ENCODE results near the gene ZNF263. TPM values are rescaled to one million over a fixed set of nuclear protein-coding genes. Genes with fewer than 3 reads are reported as not detected.

Gene ZNF263
- total RNA-seq, 1 experiment from 2014 or later: 29.5 TPM

- TF ChIP-seq AR (CRISPR knock-in tag; IDR thresholded peaks at IDR 0.05): no peak
- TF ChIP-seq ATF3 (CRISPR knock-in tag; conservative IDR thresholded peaks at IDR 0.05): peak; percentile 49
- TF ChIP-seq JAZF1 (CRISPR knock-in tag; IDR thresholded peaks at IDR 0.05): no peak
- TF ChIP-seq GTF2I (CRISPR knock-in tag; conservative IDR thresholded peaks at IDR 0.05): no peak
- no peak for TF ChIP-seq NR3C1 (CRISPR knock-in tag; conservative IDR thresholded peaks at IDR 0.05; ENCODE audit: low read depth)
- TF ChIP-seq E2F5 (CRISPR knock-in tag; IDR thresholded peaks at IDR 0.05): peak; percentile 65
- TF ChIP-seq, protein P1, sequence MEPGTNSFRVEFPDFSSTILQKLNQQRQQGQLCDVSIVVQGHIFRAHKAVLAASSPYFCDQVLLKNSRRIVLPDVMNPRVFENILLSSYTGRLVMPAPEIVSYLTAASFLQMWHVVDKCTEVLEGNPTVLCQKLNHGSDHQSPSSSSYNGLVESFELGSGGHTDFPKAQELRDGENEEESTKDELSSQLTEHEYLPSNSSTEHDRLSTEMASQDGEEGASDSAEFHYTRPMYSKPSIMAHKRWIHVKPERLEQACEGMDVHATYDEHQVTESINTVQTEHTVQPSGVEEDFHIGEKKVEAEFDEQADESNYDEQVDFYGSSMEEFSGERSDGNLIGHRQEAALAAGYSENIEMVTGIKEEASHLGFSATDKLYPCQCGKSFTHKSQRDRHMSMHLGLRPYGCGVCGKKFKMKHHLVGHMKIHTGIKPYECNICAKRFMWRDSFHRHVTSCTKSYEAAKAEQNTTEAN (CRISPR knock-in tag; IDR thresholded peaks at IDR 0.05): peak; percentile 94
- TF ChIP-seq IRF2 (CRISPR knock-in tag; IDR thresholded peaks at IDR 0.05; ENCODE audit: borderline replicate concordance, low read depth): peak; percentile 90; the same call in 1 of the 2 replicates
- peak; percentile 96 for TF ChIP-seq FOXP1 (CRISPR knock-in tag; IDR thresholded peaks at IDR 0.05; ENCODE audit: borderline replicate concordance)
- peak; percentile 58; the same call in 1 of the 2 replicates for TF ChIP-seq ZNF512 (CRISPR knock-in tag; IDR thresholded peaks at IDR 0.05; ENCODE audit: borderline replicate concordance)
- TF ChIP-seq HMGXB4 (CRISPR knock-in tag; IDR thresholded peaks at IDR 0.05): peak; percentile 68
- TF ChIP-seq, protein P2, sequence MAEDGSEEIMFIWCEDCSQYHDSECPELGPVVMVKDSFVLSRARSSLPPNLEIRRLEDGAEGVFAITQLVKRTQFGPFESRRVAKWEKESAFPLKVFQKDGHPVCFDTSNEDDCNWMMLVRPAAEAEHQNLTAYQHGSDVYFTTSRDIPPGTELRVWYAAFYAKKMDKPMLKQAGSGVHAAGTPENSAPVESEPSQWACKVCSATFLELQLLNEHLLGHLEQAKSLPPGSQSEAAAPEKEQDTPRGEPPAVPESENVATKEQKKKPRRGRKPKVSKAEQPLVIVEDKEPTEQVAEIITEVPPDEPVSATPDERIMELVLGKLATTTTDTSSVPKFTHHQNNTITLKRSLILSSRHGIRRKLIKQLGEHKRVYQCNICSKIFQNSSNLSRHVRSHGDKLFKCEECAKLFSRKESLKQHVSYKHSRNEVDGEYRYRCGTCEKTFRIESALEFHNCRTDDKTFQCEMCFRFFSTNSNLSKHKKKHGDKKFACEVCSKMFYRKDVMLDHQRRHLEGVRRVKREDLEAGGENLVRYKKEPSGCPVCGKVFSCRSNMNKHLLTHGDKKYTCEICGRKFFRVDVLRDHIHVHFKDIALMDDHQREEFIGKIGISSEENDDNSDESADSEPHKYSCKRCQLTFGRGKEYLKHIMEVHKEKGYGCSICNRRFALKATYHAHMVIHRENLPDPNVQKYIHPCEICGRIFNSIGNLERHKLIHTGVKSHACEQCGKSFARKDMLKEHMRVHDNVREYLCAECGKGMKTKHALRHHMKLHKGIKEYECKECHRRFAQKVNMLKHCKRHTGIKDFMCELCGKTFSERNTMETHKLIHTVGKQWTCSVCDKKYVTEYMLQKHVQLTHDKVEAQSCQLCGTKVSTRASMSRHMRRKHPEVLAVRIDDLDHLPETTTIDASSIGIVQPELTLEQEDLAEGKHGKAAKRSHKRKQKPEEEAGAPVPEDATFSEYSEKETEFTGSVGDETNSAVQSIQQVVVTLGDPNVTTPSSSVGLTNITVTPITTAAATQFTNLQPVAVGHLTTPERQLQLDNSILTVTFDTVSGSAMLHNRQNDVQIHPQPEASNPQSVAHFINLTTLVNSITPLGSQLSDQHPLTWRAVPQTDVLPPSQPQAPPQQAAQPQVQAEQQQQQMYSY (CRISPR knock-in tag; IDR thresholded peaks at IDR 0.05): peak; percentile 47
- TF ChIP-seq ZSCAN18 (CRISPR knock-in tag; IDR thresholded peaks at IDR 0.05): no peak
- peak; percentile 65 for TF ChIP-seq ZNF263 (CRISPR knock-in tag; IDR thresholded peaks at IDR 0.05; ENCODE audit: low read depth)
- no peak for TF ChIP-seq ZNF416 (CRISPR knock-in tag; IDR thresholded peaks at IDR 0.05)
- no peak for TF ChIP-seq ZNF396 (CRISPR knock-in tag; IDR thresholded peaks at IDR 0.05; ENCODE audit: borderline replicate concordance)
- peak; percentile 66; the same call in 1 of the 2 replicates for TF ChIP-seq SP1 (CRISPR knock-in tag; conservative IDR thresholded peaks at IDR 0.05)
- no peak for TF ChIP-seq OVOL2 (CRISPR knock-in tag; IDR thresholded peaks at IDR 0.05; ENCODE audit: borderline replicate concordance)
- TF ChIP-seq KAT7 (CRISPR knock-in tag; IDR thresholded peaks at IDR 0.05; ENCODE audit: borderline replicate concordance): peak; percentile 47
- TF ChIP-seq HMGA2 (CRISPR knock-in tag; IDR thresholded peaks at IDR 0.05): no peak
- peak; percentile 82 for TF ChIP-seq ESRRA (CRISPR knock-in tag; IDR thresholded peaks at IDR 0.05; ENCODE audit: borderline replicate concordance)
- TF ChIP-seq MYBL2 (CRISPR knock-in tag; IDR thresholded peaks at IDR 0.05): peak; percentile 66; the same call in 1 of the 2 replicates
- no peak for TF ChIP-seq PRRX2 (CRISPR knock-in tag; IDR thresholded peaks at IDR 0.05)
Observed at GRCh38 chr16:3305109-3306068, 22.1 kb downstream of the ZNF263 start, which contains the start of the genes TIGD7 and ZNF75A (continued).

All from WTC11 (cell line).